Measurements from ENCODE around the gene ARPIN. TPM values are rescaled to one million over a fixed set of nuclear protein-coding genes. Genes with fewer than 3 reads are reported as not detected.
"Not testable (repeated sequence)": the region's sequence is repeated elsewhere in the genome, so short reads cannot be mapped to it uniquely, and the experiment has no call there.

ARPIN gene
- total RNA-seq, 1 donor from 2014 or later: 6.2 TPM

DNA sequence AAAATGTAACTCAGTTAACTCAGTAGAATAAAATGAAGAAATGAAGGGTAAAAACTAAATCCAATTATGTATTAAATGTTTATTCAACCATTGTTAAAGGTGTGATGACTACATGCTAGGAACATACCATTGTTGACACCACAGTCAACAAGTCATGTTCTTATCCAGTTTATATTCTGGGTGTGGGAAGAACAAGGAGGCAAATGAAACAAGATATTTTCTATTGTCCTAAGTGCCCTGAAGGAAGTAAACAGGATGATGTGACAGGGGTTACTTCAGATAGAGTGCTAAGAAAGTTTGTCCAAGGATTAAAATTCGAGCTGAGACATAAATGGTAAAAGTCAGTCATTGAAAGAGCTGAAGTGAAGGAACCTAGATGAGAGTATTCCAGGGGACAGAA lies 32.0 kb downstream of the ARPIN start:
- DNase-seq (ENCODE audit: low spot score) (no peak), ATAC-seq (peak; percentile 44)

DNA sequence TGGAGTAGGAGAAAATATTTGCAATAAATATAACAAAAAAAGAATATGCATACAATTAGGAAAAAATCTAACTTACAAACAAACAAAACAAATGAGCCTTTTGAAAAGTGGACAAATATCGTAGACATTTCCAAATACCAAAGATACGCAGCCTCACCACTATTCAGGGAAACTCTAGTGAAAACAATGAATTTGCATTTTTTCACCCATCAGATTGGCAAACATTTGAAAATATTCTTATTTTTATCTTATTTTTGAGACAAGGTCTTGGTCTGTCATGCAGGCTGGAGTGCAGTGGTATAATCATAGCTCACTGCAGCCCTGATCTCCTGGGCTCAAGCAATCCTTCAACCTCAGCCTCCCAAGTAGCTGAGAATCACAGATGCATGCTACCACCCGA lies 34.4 kb downstream of the ARPIN start:
- ATAC-seq (no peak), DNase-seq (ENCODE audit: low spot score) (no peak)

DNA sequence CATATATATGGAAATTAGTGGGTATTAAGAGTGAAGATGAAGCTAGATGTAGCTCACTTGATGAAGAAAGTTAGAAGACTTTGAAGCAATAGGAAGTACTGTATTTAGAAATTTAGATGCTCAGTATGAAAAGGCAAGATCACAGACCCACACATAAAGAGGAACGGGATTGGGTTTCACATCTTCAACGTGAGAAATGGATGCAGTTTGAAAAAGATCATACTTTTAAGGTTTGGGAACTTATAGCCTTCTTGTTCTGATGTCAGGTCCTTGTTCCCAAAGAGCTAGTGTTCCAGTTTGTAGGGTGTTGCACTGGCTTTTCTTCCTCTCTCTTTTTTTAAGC lies 35.7 kb downstream of the ARPIN start:
- no peak for ATAC-seq

DNA sequence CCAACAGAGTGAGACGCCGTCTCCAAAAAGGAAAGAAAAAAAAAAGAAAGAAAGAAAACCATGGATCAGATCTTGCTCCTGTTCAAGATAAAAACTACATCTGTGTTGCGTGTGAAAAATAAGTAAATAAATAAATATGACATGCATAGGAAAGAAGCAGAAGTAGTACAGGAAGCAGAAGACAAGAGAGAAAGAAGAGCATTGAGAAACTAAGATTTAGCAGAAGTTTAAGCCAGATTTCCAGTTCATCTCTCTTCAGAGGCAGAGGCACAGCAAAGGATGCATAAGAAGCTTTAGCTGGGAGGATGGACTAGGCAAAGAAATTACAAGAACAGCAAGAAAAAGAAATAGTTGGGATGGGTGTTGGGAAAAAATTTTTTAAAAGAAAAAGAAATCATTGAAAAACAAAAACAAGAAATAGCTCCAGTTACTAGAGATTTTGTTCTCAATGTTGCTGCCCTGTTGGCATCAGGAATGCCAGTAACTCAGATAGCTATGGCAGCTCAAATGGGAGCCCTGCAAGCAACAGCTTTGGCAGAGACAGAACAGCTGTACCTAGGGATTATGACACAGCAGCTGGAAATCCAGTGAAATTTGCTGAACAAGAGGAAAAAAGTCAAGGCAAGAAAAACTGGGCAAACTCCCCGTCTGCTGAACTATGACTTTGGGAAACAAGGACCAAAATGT lies 36.2 kb downstream of the ARPIN start:
- ATAC-seq (no peak), DNase-seq (ENCODE audit: low spot score) (no peak)

More for the DNA sequence above, 35.7 kb downstream of the ARPIN start:
- no peak for DNase-seq (ENCODE audit: low spot score)

DNA sequence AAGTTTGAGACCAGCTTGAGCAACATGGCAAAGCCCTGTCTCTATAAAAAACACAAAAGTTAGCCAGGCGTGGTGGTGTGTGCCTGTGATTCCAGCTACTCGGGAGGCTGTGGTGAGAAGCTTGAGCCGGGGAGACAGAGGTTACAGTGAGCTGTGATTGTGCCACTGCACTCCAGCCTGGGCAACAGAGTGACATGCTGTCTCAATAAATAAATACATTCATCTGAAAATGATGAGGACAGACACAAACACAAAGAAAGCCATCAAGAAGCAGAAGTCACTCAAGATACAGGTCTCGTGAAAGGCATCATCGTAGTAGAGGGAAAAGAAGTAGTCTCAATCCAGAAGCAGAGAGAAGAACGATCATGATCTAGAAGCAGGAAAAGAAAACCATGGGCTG lies 37.0 kb downstream of the ARPIN start:
- ATAC-seq (no peak), DNase-seq (ENCODE audit: low spot score) (no peak)

GRCh38 chr15:89874926-89875564 lies 37.7 kb downstream of the ARPIN start:
- peak; percentile 99 for ATAC-seq
- DNase-seq (ENCODE audit: low spot score): peak; percentile 83

- DNase-seq (ENCODE audit: low spot score) (no peak), ATAC-seq (peak; percentile 76)
Observed at GRCh38 chr15:89870688-89871288, 42.0 kb downstream of the ARPIN start.

- DNase-seq (ENCODE audit: low spot score) (no peak), ATAC-seq (no peak)
Observed at GRCh38 chr15:89870006-89870405, 42.7 kb downstream of the ARPIN start.

- DNase-seq (ENCODE audit: low spot score): not testable (repeated sequence)
Observed at GRCh38 chr15:89869490-89869889, 43.3 kb downstream of the ARPIN start.

DNA sequence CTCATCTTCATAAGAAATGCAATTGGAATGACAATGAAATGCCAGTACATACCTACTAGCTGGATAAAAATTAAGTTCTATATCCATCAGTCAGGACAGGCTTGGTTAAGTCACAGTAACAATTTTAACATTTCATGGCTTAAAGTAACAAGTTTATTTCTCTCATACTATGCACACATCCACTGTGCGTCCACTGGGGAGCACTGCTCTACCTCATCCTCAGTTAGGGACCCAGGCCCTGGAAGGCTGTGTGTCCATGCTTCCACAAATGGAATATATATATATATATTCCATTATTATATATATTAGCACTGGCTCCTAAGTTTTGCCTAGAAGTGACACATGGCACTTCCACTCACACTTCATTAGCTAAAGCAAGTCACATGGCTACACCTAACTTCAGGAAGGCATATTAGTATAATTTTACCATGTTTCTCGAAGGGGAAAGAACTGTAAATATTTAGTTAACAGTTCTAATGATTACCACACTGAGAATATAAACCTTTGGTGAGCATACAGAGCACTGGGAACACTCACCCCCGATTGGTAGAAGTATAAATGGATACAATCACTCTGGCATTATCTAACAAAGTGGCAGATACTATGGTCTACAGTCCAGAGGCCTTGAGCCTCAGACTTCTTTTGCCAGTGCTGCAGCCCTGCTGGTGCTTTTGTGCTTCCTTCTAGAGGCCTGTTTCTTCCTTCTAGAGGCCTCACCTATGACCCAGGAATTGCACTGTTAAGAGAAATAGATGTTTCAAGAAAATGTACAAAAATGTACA lies 47.6 kb downstream of the ARPIN start:
- ATAC-seq (peak; percentile 82), DNase-seq (ENCODE audit: low spot score) (no peak)

More at GRCh38 chr15:89869490-89869889, 43.3 kb downstream of the ARPIN start:
- ATAC-seq: not testable (repeated sequence)

- no peak for DNase-seq (ENCODE audit: low spot score)
- ATAC-seq: no peak
Observed at GRCh38 chr15:89863918-89864317, 48.8 kb downstream of the ARPIN start.

DNA sequence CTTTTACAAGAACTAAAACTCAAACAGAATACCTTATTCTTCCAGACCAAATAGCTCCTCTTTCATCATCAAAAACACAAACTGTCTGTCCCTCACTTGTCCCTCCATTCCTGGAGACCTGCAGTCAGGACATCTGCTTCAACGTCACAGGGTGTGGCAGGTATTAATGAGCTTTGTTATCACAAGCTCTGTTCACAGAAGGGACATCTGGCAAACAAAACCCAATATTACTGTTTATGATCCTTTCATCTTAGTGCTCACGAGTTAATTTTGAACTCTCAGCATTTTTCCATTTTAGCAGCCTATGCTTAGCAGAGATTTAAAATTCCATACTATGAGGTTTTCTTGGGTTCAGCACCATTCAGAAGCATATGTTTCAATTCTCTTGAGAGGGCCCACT lies 51.9 kb downstream of the ARPIN start:
- ATAC-seq: no peak
- no peak for DNase-seq (ENCODE audit: low spot score)

GRCh38 chr15:89860431-89860830 lies 52.3 kb downstream of the ARPIN start:
- DNase-seq (ENCODE audit: low spot score) (no peak), ATAC-seq (no peak)

- ATAC-seq (peak; percentile 62), DNase-seq (ENCODE audit: low spot score) (no peak)
Observed at GRCh38 chr15:89858661-89859458, 53.9 kb downstream of the ARPIN start.

DNA sequence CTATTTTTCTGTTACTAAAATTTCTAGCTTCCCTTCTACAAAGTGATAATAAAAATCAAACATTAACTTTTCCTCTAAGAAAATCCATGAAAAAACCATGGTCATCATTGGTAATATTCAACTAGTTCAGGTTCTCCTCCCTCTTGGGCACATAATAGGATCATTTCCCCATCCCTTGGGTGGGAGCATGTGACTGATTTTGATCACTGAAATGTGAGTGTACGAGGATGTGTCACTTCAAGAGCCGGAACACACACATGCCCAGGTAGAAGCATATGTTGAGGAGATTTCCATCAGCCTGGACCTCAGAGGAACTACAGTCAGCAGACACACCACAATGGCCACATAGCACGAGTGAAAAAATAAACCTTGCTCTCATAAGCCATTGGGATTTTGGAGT lies 55.1 kb downstream of the ARPIN start:
- DNase-seq (ENCODE audit: low spot score): peak; percentile 63
- peak; percentile 87 for ATAC-seq

DNA sequence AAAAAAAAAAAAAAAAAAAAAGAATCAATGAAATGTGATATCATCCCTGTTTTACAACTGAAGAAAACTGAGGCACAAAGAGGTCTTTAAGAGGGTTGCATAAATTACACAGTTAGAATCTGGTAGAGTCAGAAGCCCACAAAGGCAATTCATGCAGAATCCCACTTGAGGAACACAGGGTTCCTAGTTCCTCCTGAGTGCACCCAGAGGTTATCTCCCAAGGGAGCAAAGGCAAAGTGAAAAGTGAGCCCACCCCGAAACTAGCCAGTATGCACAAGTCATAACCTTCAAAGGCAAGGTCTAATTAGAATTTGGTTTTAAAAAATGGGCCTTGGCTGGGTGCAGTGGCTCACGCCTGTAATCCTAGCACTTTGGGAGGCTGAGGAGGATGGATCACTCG lies 56.8 kb downstream of the ARPIN start:
- DNase-seq (ENCODE audit: low spot score): no peak
- ATAC-seq: no peak

DNA sequence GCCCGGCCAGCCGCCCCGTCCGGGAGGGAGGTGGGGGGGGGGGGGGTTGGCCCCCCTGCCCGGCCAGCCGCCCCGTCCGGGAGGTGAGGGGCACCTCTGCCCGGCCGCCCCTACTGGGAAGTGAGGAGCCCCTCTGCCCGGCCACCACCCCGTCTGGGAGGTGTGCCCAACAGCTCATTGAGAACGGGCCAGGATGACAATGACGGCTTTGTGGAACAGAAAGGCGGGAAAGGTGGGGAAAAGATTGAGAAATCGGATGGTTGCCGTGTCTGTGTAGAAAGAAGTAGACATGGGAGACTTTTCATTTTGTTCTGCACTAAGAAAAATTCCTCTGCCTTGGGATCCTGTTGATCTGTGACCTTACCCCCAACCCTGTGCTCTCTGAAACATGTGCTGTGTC lies 57.9 kb downstream of the ARPIN start:
- not testable (repeated sequence) for DNase-seq (ENCODE audit: low spot score); ATAC-seq

DNA sequence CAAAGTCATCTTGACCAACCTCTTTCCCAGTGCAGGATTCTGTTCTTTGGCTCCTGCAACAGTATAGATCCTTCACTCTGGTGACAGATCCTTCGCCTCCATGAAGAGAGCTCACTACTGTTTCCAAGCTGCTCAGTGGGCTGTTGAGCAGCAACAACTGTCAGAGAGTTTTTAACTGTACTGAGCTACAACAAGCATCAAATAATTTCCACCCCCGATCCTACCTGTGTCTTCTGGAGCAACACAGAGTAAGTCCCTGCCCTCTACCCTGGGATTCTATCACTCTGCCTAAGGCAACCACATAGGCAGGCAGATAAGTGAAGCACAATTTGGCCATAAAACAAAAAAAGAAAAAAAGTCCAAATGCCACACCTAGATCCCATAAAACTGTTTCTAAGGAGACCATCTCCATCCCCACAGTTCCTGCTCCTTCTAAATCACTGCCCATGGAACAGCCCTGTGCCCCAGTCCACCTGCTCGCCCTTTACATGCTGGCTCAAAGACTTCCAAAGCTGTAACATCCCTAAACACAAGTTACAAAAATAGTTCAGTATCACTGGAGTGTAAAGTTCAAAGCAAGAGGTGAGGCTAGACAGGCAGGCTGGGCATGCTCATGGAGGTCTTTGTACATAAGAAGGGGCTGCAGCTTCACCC lies 60.3 kb downstream of the ARPIN start:
- ATAC-seq (peak; percentile 14), DNase-seq (ENCODE audit: low spot score) (no peak)

- DNase-seq (ENCODE audit: low spot score) (no peak), ATAC-seq (peak; percentile 16)
Observed at GRCh38 chr15:89851673-89852341, 60.9 kb downstream of the ARPIN start.

- DNase-seq (ENCODE audit: low spot score) (no peak), ATAC-seq (no peak)
Observed at GRCh38 chr15:89848970-89849292, 63.8 kb downstream of the ARPIN start.

All from left lobe of liver (tissue), 2 donors.